CD4-positive, alpha-beta T cell treated with Interleukin-4 for 4 hours (primary cell): Measurements from ENCODE around the gene DGAT2L6.

Experiments
- DNase-seq: peaks from one replicate; pipeline ENCODE4 v3.0.0-alpha.2; 2020

Gene DGAT2L6, protein sequence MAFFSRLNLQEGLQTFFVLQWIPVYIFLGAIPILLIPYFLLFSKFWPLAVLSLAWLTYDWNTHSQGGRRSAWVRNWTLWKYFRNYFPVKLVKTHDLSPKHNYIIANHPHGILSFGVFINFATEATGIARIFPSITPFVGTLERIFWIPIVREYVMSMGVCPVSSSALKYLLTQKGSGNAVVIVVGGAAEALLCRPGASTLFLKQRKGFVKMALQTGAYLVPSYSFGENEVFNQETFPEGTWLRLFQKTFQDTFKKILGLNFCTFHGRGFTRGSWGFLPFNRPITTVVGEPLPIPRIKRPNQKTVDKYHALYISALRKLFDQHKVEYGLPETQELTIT

DNA sequence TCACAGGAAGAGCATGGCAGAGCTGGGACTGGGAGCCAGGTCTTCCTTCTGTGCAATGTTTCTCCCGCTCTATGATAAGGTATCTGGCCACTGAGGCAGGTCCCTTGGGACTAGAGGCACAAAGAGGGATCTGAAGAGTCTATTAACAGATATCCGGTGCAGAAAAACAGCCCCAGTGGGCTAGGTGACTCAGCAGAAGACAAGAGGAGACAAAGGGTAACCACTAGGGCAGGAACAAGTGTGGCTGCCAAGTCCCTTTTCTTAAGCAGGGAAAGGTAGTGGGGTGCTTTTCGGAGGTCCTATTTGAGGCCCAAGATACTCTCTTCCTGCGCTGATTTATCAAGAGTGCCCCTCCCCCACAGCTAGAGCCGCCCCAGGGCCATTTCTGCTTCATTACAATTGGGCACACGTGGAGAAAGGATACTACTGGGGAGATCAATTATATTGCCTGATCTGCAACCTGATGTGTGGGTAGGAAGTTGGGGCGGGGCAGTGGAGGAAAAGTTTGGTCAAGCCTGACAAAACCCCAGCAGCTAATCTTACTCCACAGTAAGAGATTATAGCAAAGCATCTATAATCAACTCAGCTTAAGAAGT is at the start of gene DGAT2L6:
Gene DGAT2L6 (plus strand): TSS at position 546 of the 596 bp plus-strand sequence. CDS start 100 bp downstream, outside the sequence.
- DNase-seq = no peak

GRCh38 chrX:70128071-70128470 is 49.2 kb upstream of the DGAT2L6 start:
- no peak for DNase-seq

- no peak for DNase-seq
Measured at GRCh38 chrX:70129816-70130215, 47.5 kb upstream of the DGAT2L6 start.

DNA sequence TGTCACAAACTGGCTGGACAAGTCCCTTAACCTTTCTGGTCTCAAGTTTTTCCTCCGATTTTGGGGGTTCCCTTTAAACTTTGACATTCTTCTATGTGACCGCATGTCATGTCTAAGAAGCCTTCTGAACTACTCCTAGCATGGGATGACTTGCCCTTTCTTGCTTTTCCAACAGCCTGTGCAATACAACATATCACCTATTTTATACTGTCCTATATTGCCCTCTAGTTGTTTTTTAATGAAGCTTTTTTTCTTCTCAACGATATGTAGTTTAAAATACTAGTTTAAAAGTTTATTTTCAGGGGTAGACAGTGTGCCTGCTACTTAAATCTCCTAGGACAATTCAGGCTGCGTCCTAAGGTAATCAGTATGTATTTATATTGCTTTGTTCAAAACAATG is 45.1 kb upstream of the DGAT2L6 start:
- no peak for DNase-seq

DNA sequence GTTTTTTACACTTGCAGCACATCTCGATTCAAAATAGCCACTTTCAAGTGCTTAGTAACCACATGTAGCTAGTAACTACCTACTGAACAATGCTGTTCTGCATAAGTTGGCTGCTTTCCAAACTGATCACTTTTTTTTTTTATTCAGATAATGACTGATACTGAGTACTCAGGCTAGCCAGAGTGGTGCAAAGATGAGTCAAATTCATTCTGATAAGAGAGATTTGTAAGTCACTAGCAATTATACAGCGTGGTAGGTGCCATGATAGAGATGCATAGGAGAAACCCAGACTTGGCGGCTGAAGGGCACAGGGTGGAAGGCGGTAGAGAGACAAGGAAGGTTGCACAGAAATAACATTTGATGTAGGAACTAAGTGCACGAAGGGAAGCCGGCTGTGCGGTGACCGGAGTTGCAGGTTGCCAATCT is 44.4 kb upstream of the DGAT2L6 start:
- DNase-seq = peak; percentile 70

- peak; percentile 86 for DNase-seq
Measured at GRCh38 chrX:70133303-70134115, 43.8 kb upstream of the DGAT2L6 start, which contains the start of gene IGBP1. Gene IGBP1 (plus strand): TSS chrX:70133447. CDS start chrX:70133948, 501 bp downstream.

DNA sequence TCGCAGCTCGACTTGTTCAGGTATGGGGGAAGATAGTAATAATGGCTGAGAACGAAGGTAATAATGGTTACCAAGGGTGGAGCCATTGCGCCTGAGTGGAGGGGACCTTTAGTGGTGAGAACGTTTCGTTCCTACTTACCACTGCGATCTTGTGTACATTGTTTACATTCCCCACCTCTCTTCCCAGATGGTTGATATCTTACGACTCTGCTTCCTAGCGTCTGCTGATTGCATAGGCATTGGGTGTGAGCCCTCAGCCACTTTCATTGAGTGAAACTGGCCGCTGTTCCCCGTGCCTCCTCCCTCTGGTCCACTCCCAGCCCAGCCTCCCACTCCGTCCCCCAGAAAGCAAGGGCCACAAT is 43.2 kb upstream of the DGAT2L6 start:
- DNase-seq = no peak

DNA sequence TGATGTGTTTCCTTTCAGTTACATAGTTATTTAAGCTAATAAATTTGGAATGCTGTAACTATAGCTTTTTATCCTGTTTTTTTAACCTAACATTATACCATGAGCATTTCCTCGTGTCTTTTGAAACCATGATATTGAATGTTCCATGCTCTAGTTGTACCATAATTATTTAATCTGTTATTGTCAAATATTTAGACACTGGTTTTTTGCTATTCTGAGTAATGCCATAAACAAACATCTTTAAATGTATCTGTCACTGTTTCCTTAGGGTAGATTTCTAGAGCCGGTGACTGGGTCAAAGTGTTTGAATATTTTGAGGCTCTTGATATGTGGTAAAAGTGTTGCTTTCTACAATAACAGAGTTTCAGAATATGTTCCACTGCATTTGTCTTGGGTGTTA is 38.7 kb upstream of the DGAT2L6 start:
- no peak for DNase-seq

GRCh38 chrX:70139736-70140135 is 37.5 kb upstream of the DGAT2L6 start:
- DNase-seq = no peak

GRCh38 chrX:70141373-70141772 is 35.9 kb upstream of the DGAT2L6 start:
- DNase-seq = no peak

GRCh38 chrX:70166601-70167590 is 10.4 kb upstream of the DGAT2L6 start:
- no peak for DNase-seq

DNA sequence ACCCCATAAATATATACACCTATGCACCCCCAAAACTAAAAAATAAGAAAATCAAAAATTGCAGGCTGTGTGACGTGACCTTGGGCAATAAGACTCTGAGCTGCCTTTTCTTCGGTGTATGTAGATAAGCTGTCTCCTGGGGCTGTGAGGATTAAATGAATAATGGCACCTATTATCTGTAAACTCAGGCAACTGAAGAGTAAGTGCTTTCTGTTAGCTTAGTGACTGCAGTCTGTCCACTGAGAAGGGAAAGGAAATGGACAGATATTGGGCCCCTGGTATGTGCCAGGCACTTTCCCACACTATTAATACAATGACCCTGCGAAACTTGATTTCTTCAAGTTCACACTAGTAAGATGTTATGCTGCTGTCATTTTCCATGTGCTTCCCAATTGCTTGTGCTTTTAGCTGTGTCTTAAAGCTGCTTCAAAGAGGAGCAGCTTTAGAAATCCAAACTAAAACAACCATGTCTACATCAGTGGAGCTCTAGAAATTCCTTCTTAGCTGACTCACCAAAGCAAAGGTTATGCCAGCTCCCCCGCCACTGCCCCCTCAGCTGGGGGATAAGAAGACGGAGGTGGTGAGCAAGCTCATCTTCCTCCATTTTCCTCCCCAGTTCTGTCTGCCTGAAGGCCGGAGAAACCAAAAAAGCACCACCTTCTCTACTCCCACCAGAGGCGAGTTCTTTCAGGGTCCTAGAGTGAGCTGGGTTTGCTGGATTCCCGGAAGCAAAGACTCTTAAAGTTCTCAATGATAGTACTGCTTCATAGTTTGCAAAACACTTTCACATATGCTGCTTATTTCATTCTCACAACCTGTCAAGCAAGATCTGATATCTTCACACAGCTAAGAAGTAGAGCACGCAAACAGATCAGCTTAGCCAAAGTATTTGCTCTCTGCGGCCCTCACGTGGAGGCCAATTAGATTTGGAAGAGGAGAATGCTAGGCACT is 8.8 kb upstream of the DGAT2L6 start:
- DNase-seq = no peak

DNA sequence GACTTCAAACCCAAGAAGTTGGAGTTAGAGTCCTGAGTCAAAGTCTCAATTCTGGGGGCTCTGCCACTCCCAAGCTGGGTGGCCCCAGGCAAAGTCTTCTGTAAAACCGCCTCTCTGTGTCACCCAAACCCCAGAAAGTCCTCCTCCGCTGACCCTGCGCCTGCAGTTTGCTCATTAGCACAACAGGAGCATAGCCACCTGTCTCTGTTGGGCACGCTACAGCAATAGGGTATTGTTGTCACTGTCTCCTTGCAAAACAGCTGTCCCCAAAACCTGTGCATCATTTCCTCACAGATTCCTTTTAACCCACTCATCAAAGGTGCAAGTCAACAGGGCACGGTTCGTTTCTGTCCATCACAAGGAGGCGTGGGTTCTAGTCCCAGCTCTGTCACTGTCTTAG is 8.0 kb upstream of the DGAT2L6 start:
- no peak for DNase-seq

- no peak for DNase-seq
Measured at GRCh38 chrX:70171624-70172023, 5.7 kb upstream of the DGAT2L6 start.

DNA sequence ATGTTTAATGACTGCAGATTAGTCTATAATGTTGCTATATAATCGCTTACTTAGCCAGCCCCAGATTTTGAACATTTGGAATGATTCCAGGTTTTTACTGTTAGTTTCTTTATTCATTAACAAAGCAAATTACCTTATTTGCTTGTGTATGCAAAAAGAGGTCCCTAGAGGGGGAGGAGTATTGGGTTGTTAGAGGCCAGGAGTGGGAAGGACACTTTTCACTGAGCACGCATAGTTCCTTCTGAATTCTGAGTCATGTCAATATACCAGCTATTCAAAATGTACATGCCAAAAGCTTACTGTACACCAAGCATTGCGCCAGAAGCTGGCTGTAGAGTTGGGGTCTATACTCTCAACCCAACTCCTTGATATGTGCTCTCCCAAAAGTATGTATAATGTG is 5.1 kb upstream of the DGAT2L6 start:
- DNase-seq = no peak

- DNase-seq = no peak
Measured at GRCh38 chrX:70172964-70173363, 4.3 kb upstream of the DGAT2L6 start.

DNA sequence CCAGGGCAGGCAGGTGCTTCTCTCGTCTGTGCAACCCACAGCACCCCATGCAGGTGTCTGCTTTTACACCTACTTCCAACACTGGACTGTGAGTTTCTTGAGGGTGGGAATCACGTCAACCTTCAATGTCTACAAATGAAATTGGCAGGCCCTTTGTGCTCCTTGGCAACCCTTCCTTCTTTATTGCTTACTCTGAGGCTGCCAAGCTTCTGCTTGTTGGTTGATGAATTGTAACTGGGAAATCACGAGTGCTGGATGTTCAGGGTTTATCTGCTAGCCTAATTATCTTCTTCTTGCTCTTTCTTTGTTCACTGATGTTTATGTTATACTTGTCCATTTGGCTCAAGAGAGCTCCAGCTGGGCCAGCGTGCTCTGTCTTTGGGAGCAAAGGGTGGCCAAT is 2.5 kb upstream of the DGAT2L6 start:
- no peak for DNase-seq

DNA sequence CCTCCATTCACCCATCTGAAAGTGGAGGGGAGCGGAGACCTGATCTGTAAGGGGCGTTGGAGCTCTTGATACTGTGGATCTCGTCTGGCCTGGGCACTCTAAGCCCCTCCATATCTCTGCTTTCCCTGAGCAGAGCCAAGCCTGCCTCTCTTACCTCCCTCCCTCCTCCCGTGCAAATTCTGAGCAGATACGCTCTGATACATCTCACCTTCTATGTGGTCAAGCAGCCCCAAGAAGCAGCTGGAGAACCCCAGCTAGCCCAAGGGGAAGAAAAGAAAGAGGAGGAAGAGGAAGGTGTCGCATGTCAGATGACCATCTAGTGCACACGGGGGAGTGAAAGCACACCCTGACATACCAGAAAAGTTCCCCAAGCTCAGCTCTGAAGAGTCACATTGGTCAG is 1.9 kb upstream of the DGAT2L6 start:
- no peak for DNase-seq

DNA sequence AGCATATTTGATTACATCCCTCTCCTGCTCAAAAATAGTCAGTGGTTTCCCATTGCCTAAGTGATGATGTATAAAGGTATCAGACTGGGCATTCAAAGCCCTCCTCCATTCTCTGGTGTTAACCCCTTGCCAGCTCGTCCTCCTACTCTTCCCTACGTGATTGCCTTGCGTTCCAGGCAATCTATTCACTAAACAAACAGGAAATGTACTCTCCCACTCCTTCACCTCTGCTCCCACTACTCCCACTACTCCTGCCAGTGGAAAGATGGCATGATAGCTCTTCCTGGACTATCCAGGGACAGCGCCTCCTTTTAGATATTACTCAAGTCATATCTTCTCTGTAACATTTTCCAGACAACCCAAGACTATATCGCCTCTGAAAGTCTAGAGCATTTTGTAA is 5.8 kb downstream of the DGAT2L6 start:
- DNase-seq = no peak

- DNase-seq = no peak
Measured at GRCh38 chrX:70190225-70190624, 12.9 kb downstream of the DGAT2L6 start.
